H1 (cell line): ENCODE measurements around the gene VAX1. TPM values are rescaled to one million over a fixed set of nuclear protein-coding genes. Genes with fewer than 3 reads are reported as not detected.

ENCODE experiments used
- CTBP2 ChIP-seq: IDR thresholded peaks from 2 replicates; pipeline ENCODE4 v1.7.0; 2011; ENCODE audit warnings: borderline replicate concordance, mild to moderate bottlenecking, moderate library complexity, mixed read lengths, low read length; ENCODE audit not compliant: insufficient read depth, insufficient read length
- EZH2 ChIP-seq: fragments of 200-600 bp; sonication (generic); IDR thresholded peaks from 2 replicates; pipeline ENCODE4 v1.7.1; 2012; ENCODE audit warnings: low read depth, mild to moderate bottlenecking, moderate library complexity, low read length, inconsistent platforms; ENCODE audit not compliant: severe bottlenecking
- POLR2AphosphoS5 ChIP-seq: IDR thresholded peaks from 2 replicates; pipeline ENCODE4 v1.6.1; 2011; ENCODE audit warnings: low read depth, low read length
- TCF12 ChIP-seq: IDR thresholded peaks from 2 replicates; pipeline ENCODE4 v1.6.1; 2011; ENCODE audit warnings: low read depth, mild to moderate bottlenecking, low read length
- polyA plus RNA-seq, 7 experiments: library from polyadenylated mRNA; depleted of rRNA in 3 of 7; stranded (reverse) in 5 of 7; unstranded in 2 of 7; fragments of >200 nt in 5 of 7; fragments of 200-250 nt in 2 of 7; gene quantifications; 1 replicate in 5 of 7; 2 replicates in 1 of 7; 4 replicates in 1 of 7; pipeline versions ENCODE4 v1.2.1 to v1.2.3, GENCODE V29; 2011 to 2013; ENCODE audit warnings: missing spikeins in 2 of 7, mixed read lengths in 2 of 7
- total RNA-seq: library from RNA; stranded (reverse); fragmentation: NEBNext Ultra II Directional; extraction: Animal tissue kit (Norgen Biotek cat#: 25700); gene quantifications from 2 replicates; pipeline ENCODE4 v1.2.1, GENCODE V29; 2021

The VAX1 gene
- total and polyA plus RNA-seq, 2 of the 8 experiments (the other 6 are each of a cell fraction or from before 2014, with no cell fraction given), result not detected

DNA sequence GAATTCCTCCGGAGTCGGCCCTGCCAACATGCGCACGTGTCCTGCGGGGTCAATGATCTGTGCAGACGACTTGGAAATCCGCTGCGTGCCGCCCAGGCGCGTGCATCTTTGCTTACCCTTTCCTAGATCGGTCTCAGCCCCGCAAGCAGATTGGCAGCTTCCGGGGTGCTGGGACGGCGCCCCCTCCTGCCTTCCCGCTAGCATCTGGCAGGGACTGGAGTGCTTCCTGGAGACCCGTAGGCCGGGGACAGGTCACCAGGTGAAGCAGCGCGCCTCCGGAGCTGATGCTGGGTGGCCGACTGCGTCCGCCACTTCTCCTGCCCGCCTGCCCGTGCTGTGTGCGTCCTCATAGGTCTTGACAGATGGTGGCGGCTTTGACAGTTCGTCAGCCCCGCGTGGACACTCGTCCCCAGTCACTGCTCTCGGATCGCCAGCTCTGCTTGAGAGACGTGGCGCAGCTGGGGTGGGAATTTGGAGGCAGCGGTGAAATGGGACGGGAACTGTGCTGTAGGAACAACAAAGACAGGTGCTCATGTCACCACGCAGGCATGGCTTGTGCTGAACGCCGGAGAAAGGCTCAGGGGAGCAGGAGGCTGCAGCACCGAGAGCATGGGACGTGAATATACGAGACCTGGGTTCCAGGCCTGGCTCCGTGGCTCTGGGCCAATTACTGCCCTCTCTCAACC lies 37.3 kb upstream of the VAX1 start (continued):
- TF ChIP-seq CTBP2 (no peak), EZH2 (peak; percentile 64), POLR2AphosphoS5 (no peak), TCF12 (no peak)
